ENCODE results near the gene FTO.

Gene FTO

DNA sequence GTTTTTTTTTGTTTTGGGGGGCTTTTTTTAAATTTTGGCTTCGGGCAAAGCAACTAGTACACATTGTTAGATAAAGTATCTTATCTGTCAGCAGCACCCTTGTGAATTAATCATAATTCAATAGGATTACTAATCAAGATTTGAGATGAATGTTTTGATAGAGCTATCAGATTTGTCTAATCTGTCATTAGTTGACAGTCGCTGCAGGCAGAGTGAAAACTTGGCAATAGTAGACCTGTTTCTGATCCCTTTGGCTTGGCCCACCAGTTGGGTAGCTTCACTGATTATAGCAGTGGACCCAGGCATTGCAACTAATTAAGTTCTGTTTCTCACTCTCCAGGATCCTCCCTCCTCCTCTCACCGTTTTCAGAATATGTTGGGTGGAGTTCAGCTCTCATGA lies 324.0 kb downstream of the FTO start:
- DNase-seq: no peak

GRCh38 chr16:54030451-54030850 lies 326.5 kb downstream of the FTO start:
- DNase-seq: no peak

DNA sequence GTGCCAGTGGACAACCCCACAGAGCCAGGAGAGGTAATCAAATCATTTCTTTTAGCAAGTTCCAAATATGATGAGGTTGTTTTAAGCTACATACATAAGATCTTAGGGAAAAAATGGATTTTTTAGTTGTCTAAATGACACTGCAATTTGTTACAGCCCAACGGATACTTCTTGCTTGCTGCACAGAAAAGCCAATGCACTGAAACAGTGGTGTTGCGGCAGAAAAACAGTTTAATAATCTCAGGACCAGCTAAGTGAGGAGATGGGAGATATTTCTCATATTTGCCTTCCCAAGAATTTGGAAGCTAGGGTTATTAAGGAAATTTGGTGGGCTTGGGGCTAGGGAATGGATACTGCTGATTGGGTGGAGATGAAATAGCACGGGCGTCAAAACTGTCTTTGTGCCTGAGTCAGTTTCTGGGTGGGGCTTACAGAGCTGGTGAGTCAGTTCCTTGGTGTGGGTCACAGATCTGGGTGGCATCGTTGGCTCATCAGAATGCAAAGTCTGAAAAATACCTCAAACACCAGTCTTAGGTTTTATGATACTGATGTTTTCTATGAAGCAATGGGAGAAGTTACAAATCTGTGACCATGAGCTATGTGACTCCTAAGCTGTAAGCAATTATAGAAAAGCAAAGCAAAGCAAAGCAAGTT lies 327.3 kb downstream of the FTO start:
- no peak for DNase-seq

GRCh38 chr16:54033747-54034146 lies 329.8 kb downstream of the FTO start:
- no peak for DNase-seq

- no peak for DNase-seq
These were observed 330.7 kb downstream of the FTO start for GRCh38 chr16:54034684-54035083.

DNA sequence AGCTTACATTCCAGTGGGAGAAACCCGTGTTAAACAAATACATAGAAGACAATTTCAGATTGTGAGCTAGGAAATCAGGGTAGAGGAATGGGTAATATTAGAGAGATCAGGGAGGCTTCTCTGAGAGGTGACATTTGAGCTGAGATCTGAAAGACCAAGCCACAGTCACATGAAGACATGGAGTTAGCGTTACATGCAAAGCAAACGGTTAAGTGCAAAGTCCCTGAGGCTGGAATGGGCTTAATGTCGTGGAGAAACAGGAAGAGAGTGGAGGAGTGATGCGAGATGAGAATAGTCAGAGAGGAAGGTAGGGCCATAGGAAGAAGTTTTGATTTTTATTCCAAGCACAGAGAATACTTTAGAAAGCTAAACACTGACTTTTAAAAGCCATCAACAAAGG lies 336.5 kb downstream of the FTO start:
- DNase-seq: no peak

- DNase-seq: no peak
These were observed 337.0 kb downstream of the FTO start for GRCh38 chr16:54040975-54041374.

DNA sequence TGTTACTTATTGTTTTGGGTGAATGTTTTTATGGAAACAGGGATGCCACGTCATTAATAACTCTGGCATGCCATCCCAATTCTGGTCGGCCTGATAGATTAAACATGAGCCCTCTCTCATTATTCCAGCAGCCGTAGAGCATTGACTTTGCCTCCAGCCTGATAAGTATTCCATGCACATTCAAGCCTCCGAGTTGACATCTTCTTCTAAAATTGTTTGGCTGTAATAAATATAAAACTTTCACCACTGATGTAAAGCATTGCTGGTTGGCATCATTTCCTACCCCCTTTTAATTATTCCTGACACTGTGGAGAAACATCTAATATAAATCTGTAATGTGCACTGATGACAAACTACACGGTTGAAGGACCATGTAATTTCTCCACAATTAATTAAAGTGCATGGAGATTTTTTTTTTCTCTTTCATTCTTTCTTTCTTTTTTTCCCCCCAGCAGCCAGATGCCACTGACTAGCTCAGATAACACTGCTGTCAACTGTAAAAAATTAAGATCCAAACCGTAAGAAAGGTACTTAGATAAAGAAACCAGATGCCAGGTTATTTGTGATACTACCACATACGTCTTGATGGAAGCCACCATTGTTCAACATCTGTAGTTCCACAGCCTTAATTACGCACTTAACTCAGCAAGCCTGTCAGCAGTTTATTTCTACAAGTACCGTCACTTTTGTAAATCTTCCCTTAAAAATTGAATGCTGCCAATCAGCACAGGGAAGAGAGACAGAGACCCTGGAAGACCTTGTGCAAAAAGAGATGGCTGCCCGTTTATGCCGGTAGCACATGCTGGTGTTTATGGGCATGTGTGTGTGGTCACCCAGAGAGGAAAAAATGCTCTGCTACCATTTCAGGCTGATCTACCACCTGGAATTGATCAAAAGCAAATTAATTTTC lies 344.9 kb downstream of the FTO start:
- no peak for DNase-seq

GRCh38 chr16:54049591-54050458 lies 345.9 kb downstream of the FTO start:
- no peak for DNase-seq

DNA sequence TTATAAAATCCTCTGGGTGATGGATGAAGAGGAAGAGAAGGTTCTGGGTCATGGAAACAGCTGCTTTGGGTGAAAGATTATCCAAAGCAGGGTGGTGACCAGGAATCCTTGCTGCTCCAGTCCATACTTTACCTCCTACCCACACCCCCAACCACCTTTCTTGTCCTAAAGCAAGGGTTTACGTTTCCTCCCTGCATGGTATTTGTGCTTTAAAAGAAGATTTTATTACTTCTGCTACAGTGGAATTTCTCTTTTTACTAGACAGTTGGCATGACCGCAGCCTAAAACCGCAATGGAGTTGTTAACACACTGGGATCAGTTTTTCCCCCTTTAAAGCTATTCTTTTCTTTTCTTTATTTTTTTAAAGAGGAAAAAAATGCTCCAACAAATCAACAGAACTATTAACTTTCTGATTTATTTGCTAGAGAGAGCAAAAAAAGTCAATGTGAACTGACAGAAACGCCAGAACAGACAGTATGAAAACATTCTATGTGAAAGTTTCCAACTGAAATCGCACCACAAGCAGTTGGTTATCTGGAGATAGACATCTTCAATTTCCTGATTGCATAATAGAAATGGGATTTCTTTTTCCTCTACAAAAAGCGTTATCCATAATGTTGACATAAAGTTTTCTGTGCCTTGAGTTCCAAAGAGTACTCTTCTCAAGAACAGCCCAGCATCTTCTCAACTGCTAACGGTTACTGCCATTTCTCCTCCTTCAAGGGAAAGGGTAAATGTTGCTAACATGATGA lies 346.7 kb downstream of the FTO start:
- no peak for DNase-seq

GRCh38 chr16:54051821-54052220 lies 347.9 kb downstream of the FTO start:
- DNase-seq: no peak

GRCh38 chr16:54052271-54052670 lies 348.3 kb downstream of the FTO start:
- DNase-seq: no peak

DNA sequence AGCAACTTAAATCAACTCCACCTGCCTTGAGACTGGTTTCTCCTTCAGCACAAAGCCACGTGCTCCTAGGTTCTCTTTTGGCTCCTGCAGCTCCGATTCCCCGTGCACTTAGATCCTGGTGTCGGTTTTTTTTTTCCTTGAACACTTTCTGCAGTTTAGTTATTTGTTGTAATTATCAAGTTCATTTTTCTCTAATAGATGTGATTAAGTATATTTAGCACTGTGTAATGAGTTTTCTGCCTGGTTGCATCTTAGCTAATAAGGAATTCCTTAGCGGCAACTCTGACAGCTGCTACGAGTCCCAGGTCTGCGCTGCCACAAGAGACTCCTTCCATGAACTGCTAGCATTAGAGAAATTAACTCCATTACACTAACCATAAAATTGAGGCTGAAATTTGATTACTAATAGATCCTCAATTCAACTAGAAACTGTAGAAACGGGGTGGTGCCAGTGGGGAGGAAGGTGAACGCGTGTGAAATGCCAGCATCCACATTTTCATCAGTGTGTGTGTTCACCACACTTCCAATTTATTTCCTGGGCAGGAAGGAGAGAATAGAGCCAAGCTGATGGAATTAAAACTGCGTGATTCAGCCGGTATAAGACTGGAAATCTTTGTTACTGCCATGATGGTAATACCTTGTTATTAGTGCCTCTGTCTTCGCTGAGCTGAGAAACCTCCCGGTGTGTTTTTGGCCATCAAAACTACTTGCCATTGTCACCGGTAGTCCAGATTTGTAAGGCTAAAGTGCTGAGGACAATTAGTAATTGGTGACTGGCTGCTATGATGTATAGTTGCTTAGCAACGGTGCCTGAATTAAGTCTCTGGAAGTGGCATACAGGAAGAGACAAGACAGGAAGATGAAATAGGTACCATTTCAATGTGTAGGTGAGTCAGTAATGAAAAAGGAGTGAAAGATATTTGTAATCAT lies 350.2 kb downstream of the FTO start:
- no peak for DNase-seq

DNA sequence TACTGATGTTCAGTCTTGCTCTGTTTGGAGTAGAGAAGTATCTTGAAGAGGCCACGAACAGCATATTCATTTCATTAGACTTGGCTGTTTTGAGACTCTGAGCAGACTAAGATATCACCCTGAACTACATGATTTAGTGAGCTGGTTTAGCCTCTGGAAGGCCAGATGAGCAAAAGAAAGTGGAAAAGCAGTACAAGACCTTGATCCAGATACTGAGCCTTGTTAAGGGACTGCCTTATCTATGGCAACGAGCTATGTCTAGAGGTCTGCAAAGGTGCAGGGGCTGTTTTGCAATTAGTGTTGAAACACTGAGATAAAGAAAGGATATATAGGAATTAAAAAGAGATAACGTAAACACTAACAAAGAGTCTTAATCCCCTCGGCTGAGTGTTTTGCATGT lies 351.2 kb downstream of the FTO start:
- no peak for DNase-seq

DNA sequence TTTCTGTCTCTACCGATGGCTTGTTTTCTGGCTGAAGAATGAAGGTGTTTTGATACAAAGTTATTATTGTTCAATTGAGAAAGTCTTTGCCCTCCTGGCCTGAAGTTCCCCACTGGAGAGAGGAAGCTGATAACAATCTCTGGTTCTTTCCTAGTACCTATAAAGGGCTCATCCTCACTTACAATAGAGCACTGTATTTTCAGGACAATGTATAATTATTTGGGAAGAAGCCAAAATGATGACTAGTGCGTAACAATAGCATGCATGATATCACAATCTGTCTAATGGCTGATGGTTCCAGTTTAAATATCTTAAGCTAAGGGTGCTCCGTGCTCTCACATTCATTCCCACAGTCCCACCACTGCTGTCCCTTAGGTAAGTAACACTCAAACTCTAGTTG lies 351.9 kb downstream of the FTO start:
- DNase-seq: no peak

- DNase-seq: no peak
These were observed 353.0 kb downstream of the FTO start for GRCh38 chr16:54056921-54057320.

GRCh38 chr16:54059319-54059718 lies 355.4 kb downstream of the FTO start:
- no peak for DNase-seq

GRCh38 chr16:54060599-54061421 lies 356.9 kb downstream of the FTO start:
- DNase-seq: no peak

DNA sequence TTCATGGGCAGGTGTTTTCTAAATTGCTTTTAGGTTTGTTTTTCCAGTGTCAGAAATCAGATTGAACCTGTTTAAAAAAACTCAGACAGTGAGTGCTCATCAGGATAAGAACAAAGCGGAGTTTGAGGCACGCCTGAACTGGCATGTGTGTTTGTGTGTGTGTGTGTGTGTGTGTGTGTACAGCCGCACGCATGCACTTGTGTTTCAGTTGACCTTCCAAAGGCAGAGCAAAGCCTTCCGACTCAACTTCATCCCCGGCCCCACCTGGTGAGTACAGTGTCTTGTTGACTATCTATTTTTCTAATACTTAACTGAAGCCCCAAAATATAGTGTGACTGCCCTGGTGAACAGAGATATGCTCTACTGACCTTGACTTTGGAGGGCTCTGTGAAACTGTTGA lies 357.5 kb downstream of the FTO start:
- DNase-seq: no peak

All from HCEC 1CT (cell line).